Spinal cord (tissue), 10 donors: ENCODE results near the gene KTN1. TPM values are rescaled to one million over a fixed set of nuclear protein-coding genes. Genes with fewer than 3 reads are reported as not detected.

Experiments used
- DNase-seq, 6 donors: peaks; one replicate each; pipeline versions ENCODE4 v3.0.0 to v3.0.0-alpha.2; 2013 to 2015; ENCODE audit warnings: low spot score in 6 of 6, low read depth in 4 of 6
- H3K27ac ChIP-seq: one replicate; pipeline ENCODE4 v1.5.1; 2013; ENCODE audit warnings: low read depth, low read length, control low read depth
- H3K27me3 ChIP-seq: one replicate; pipeline ENCODE4 v1.6.1; 2013; ENCODE audit warnings: low read length; ENCODE audit not compliant: control insufficient read depth, insufficient read depth
- H3K36me3 ChIP-seq: one replicate; pipeline ENCODE4 v1.6.1; 2013; ENCODE audit warnings: low read length; ENCODE audit not compliant: control insufficient read depth, insufficient read depth
- H3K4me1 ChIP-seq: one replicate; pipeline ENCODE4 v1.6.1; 2013; ENCODE audit warnings: low read length; ENCODE audit not compliant: control insufficient read depth, insufficient read depth
- H3K4me3 ChIP-seq: one replicate; pipeline ENCODE4 v1.5.1; 2013; ENCODE audit warnings: low read depth, low read length, control low read depth
- H3K9me3 ChIP-seq: one replicate; pipeline ENCODE4 v1.6.1; 2013; ENCODE audit warnings: low read length; ENCODE audit not compliant: control insufficient read depth, insufficient read depth
- WGBS: methylation state at CpG from one replicate; pipeline ENCODE4 v1.1.5; 2013; ENCODE audit warnings: missing lambda C conversion rate; ENCODE audit not compliant: insufficient coverage; 5-methylcytosine and 5-hydroxymethylcytosine counted together
- polyA plus RNA-seq, 2 donors: library from polyadenylated mRNA; unstranded; fragments of 120-200 nt; gene quantifications; one replicate each; pipeline ENCODE4 v1.2.1, GENCODE V29; 2013; ENCODE audit not compliant: insufficient read length in 2 of 2
- total RNA-seq, 2 donors: library from RNA; depleted of rRNA in 1 of 2; stranded (reverse); fragments of 120-200 nt in 1 of 2; fragments of >200 nt in 1 of 2; gene quantifications; one replicate each; pipeline versions ENCODE4 v1.2.3 to v1.2.4, GENCODE V29; 2013 to 2014
- donor health status: healthy.

KTN1 gene
- total and polyA plus RNA-seq, 4 donors, result 164 to 229 (median 191) TPM

GRCh38 chr14:55686713-55687112, 106.7 kb downstream of the KTN1 start:
- Histone ChIP-seq H3K4me3 (no peak overlapping the region), H3K27me3 (no peaks in the 10 kb centered on the region), H3K4me1 (no peaks in the 10 kb centered on the region), H3K27ac (no peak overlapping the region), H3K9me3 (no peaks in the 10 kb centered on the region), H3K36me3 (peaks cover 5% of the 10 kb centered on the region)
- DNase-seq, result no peak
- WGBS, result 97% methylated on average over 7 of the region's 7 CpGs

DNA sequence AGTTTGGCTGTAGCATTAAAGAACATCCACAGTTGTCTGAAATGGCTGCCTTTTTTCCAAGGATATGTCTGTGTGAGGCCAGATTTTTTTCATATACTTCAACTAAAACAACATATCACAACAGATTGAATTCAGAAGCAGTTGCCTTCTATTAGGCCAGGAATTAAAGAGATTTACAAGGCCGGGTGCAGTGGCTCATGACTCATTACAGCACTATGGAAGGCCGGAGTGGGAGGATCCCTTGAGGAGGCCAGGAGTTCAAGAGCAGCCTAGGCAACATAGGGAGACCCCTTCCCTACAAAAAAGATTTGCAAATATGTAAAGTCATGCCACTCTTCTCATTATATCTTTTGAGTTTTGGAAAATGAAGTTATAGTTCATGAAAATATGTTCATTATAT, 108.6 kb downstream of the KTN1 start:
- H3K4me3 ChIP-seq, result no peak overlapping the region
- no peaks in the 10 kb centered on the region for H3K27me3 ChIP-seq
- WGBS, result 100% methylated on average over 1 of the region's 2 CpGs
- no peaks in the 10 kb centered on the region for H3K9me3 ChIP-seq
- no peak overlapping the region for H3K27ac ChIP-seq
- DNase-seq, result no peak
- H3K36me3 ChIP-seq, result peaks cover 5% of the 10 kb centered on the region
- H3K4me1 ChIP-seq, result no peaks in the 10 kb centered on the region

DNA sequence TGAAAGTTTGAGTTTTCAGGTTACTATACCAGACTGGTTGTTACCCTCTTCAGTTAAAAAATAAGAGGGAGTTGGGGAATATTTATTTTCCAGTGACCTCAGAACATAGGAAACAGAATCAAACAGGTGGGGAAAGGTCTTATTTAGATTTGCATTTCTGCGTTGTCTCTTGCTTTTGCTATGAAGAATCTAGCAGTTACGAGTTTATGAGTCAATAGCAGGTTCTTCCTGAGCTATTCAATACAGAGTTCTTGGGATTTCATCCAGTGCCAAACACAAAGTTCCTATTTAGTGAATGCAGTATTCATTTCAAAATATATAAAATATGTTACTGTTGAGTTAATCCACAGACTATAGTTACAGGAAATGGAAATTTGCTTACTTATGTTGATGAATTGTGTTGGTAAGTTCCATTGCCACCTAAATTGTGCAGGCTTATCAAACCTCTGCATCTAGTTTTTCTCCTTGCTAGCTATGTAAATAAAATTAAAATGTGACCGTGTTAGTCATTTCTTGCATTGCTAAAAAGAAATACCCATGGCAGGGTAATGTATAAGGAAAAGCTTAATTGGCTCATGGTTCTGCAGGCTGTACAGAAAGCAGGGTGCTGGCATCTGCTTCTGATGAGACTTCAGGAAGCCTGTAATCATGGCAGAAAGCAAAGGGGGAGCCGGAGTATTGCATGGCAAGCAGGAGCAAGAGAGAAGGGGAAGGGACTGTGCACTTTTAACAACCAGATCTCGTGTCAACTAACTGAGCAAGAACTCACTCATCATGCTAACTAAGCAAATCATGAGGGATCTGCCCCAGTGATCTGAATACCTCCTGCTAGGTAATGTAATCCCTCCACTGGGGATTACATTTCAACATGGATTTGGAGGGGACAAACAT, 110.2 kb downstream of the KTN1 start:
- peaks cover 2% of the 10 kb centered on the region for H3K36me3 ChIP-seq
- no peaks in the 10 kb centered on the region for H3K27me3 ChIP-seq
- no peak overlapping the region for H3K27ac ChIP-seq
- WGBS, result 84% methylated on average over 3 of the region's 5 CpGs
- H3K4me1 ChIP-seq, result no peaks in the 10 kb centered on the region
- no peak for DNase-seq
- H3K4me3 ChIP-seq, result no peak overlapping the region
- H3K9me3 ChIP-seq, result no peaks in the 10 kb centered on the region

DNA sequence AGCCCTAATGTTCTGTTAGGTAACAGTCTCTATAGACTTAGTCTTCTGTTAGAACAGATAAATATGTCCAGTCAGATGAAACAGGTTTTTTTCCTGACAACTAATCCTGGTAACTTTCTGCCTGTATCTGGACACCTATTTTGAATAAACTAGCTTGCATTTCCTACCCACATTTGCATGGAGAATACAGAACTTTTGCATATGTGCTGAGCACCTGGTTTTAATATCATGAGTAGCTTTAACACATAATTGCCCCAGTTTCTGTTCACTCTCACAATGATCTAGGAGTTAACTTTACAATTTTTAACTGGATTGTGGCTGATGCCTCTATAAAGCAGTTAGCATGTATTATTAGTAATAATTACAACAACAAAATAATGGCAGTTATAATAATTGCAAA, 111.7 kb downstream of the KTN1 start:
- Histone ChIP-seq H3K9me3 (no peaks in the 10 kb centered on the region), H3K4me1 (no peaks in the 10 kb centered on the region), H3K36me3 (peaks cover 2% of the 10 kb centered on the region), H3K27me3 (no peaks in the 10 kb centered on the region), H3K4me3 (no peak overlapping the region), H3K27ac (no peak overlapping the region)
- DNase-seq, result no peak

GRCh38 chr14:55693904-55694303, 113.9 kb downstream of the KTN1 start:
- no CpG with 5 or more reads among the region's 4 CpGs for WGBS
- H3K27ac ChIP-seq, result no peak overlapping the region

DNA sequence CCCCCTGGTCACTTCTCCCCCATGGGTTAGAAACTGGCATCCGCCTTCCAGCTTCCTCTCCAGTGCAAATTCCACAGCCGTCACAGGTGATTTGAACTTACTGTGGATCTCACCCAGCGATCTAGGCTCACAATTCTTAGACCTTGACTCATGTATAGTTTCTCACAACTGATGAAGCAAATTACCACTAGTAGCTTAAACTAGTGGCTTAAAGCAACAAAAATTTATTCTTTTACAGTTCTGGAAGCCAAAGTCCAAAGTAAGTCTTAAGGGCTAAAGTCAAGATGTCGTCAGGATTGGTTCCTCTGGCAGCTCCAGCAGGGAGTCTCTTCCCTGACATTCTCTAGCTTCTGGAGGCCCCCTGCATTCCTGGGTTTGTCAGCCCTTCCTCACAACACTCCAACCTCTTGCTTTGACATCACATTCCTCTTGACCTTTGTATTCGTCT, 117.4 kb downstream of the KTN1 start:
- 94% methylated on average over 4 of the region's 5 CpGs for WGBS

More at GRCh38 chr14:55693904-55694303, 113.9 kb downstream of the KTN1 start:
- Histone ChIP-seq H3K27me3 (no peaks in the 10 kb centered on the region), H3K4me3 (no peak overlapping the region), H3K4me1 (no peaks in the 10 kb centered on the region), H3K36me3 (no peaks in the 10 kb centered on the region), H3K9me3 (no peaks in the 10 kb centered on the region)
- DNase-seq, result peak in 1 of 6 donors; percentile 28

DNA sequence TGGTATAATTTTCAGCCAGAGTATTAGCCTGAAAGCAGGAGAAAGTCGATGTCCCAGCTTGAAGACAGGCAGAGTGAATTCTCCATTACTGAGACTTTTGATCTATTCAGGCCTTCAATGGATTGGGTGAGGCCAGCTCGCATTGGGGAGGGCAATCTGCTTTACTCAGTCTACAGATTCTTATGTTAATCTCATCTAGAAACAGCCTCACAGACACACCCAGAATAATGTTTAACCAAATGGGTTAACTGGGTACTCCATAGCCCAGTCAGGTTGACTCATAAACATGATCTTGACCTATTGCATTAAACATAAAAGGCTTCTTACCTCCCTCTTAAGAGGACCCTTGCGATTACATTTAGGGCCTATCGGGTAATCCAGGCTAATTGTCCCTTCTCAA, 118.0 kb downstream of the KTN1 start:
- Histone ChIP-seq H3K36me3 (no peaks in the 10 kb centered on the region), H3K9me3 (no peaks in the 10 kb centered on the region), H3K27me3 (no peaks in the 10 kb centered on the region), H3K27ac (no peak overlapping the region), H3K4me3 (no peak overlapping the region), H3K4me1 (no peaks in the 10 kb centered on the region)
- WGBS, result 78% methylated on average over 1 of the region's 4 CpGs
- no peak for DNase-seq

More for the DNA sequence above, 117.4 kb downstream of the KTN1 start:
- Histone ChIP-seq H3K4me3 (no peak overlapping the region), H3K4me1 (no peaks in the 10 kb centered on the region), H3K27me3 (no peaks in the 10 kb centered on the region), H3K9me3 (no peaks in the 10 kb centered on the region), H3K27ac (no peak overlapping the region), H3K36me3 (no peaks in the 10 kb centered on the region)
- no peak for DNase-seq

DNA sequence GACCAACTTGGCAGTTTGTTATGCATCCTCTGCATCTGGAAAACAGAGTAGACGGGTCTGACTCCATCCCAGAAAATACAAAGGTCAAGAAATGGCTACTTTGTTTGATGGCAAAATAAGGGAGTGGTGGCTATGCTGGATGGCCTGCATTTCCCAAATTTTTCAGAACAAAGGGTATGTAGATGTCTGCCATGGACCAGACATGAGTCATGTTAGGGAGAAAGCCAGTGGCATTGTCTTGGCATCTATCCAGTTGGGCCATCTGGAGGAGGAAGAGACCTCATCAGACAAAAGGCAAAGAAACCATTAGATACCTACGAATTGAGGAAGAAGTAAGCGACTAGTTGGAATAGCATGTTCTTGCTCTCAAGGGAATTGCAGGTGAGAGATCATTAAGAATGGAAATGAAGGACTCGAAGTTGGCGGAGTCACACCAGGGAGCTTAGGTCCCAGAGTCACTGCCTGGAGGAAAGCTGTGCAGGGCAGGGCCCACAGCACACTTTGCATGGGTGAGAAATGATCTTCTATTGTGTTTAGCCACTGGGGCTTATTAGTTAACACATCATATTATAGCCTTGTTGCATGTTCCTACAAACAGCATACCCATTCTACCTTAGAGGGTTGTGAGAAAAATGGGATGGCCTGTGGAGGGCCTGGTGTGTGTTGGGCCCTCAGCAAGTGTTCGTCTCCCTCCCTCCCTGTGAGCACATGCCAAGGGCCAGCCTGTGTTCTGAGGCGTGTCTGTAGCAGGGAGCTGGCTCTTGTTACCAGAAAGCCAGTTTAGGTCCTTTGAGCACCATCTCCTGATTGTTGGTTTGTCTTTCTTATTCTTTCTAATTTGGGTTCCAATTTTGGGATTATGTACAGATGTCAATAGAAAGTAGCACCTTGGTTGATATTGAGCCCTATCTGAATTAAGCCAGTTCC, 119.4 kb downstream of the KTN1 start:
- Histone ChIP-seq H3K9me3 (no peaks in the 10 kb centered on the region), H3K4me1 (no peaks in the 10 kb centered on the region), H3K36me3 (no peaks in the 10 kb centered on the region), H3K4me3 (no peak overlapping the region), H3K27me3 (no peaks in the 10 kb centered on the region), H3K27ac (no peak overlapping the region)
- no peak for DNase-seq
- 98% methylated on average over 6 of the region's 7 CpGs for WGBS

DNA sequence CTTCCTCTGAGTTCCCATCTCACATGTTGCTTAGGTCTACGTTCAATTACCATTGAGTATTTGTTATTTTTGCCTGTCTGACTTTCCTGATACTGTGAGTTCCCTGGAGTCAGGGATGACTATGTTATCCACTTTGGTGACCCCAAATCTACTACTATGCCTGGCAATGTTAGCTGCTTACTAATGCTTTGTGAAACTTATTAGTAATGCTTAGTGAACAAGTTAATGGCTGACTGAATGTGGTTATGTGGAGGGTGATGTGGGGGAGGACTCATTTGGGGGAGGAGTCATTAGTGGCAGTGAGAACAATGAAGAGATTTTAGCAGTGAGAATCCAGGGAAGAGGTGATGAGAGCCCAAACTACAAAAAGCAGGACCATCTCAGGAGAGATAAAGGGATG, 121.6 kb downstream of the KTN1 start:
- Histone ChIP-seq H3K27ac (no peak overlapping the region), H3K4me3 (no peak overlapping the region), H3K9me3 (no peaks in the 10 kb centered on the region), H3K27me3 (no peaks in the 10 kb centered on the region), H3K36me3 (no peaks in the 10 kb centered on the region), H3K4me1 (no peaks in the 10 kb centered on the region)
- DNase-seq, result no peak
- no CpG with 5 or more reads among the region's 1 CpG for WGBS
